Brain microvascular endothelial cell (primary cell): ENCODE measurements around the gene SLC46A3.

Experiments used
- DNase-seq: peaks from one replicate; pipeline ENCODE4 v3.0.0-alpha.2; 2020
- H3K27ac ChIP-seq: fragments of 250-450 bp; sonication (Bioruptor Pico); 2 replicates; pipeline ENCODE4 v1.5.1; 2020; ENCODE audit warnings: mild to moderate bottlenecking, moderate library complexity
- H3K27me3 ChIP-seq: fragments of 250-450 bp; sonication (Bioruptor Pico); replicated peaks from 2 replicates; pipeline ENCODE4 v1.5.1; 2020; ENCODE audit warnings: mild to moderate bottlenecking
- H3K36me3 ChIP-seq: fragments of 250-450 bp; sonication (Bioruptor Pico); replicated peaks from 2 replicates; pipeline ENCODE4 v1.5.1; 2020; ENCODE audit warnings: mild to moderate bottlenecking
- H3K4me3 ChIP-seq: 2 replicates; pipeline ENCODE4 v1.5.1; 2011; ENCODE audit warnings: low read depth, mild to moderate bottlenecking, control low read depth, low read length, moderate library complexity
- CTCF ChIP-seq: IDR thresholded peaks from 2 replicates; pipeline ENCODE4 v1.5.1; 2011; ENCODE audit warnings: low read depth, mild to moderate bottlenecking, moderate library complexity, low read length, control low read depth, inconsistent platforms; ENCODE audit errors: missing control alignments
- in situ Hi-C: cut with HindIII; loops from 2 replicates; pipeline ENCODE4 v1.10.0; 2017; ENCODE audit warnings: low sequenced_read_pairs, low pct_ligation_motif_present

The SLC46A3 gene

DNA sequence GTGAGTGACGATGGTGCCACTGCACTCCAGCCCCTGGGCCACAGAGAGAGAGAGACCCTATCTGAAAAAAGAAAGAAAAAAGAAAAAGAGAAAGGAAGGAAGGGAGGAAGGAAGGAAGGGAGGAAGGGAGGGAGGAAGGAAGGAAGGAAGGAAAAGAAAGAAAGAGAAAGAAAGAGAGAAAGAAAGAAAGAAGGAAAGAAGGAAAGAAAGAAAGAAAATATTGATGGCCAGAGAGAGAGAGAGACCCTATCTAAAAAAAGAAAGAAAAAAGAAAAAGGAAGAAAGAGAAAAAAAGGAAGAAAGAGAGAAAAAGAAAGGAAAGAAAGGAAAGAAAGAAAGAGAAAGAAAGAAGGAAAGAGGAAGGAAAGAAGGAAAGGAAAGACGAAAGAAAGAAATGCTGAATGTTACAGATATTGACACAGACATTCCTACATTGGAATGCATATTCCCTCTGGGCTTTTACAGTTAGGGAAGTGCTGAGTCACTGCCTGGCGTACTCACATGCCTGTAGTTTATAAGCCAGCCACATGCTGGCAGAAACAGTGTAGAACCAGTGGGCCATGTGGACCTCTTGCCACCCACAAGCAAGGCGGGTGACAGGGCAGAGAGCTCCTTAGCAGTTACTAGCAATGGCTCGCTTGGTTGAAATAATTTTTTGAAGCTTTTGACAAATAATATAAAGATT, 34.6 kb upstream of the SLC46A3 start:
- peak overlapping the region; percentile 40 for H3K27ac ChIP-seq
- DNase-seq = peak; percentile 91
- peak; percentile 41 for TF ChIP-seq CTCF
- no peaks in the 10 kb centered on the region for H3K36me3 ChIP-seq
- in situ Hi-C loops = no loop called here
- H3K27me3 ChIP-seq = no peaks in the 10 kb centered on the region
- no peak overlapping the region for H3K4me3 ChIP-seq

DNA sequence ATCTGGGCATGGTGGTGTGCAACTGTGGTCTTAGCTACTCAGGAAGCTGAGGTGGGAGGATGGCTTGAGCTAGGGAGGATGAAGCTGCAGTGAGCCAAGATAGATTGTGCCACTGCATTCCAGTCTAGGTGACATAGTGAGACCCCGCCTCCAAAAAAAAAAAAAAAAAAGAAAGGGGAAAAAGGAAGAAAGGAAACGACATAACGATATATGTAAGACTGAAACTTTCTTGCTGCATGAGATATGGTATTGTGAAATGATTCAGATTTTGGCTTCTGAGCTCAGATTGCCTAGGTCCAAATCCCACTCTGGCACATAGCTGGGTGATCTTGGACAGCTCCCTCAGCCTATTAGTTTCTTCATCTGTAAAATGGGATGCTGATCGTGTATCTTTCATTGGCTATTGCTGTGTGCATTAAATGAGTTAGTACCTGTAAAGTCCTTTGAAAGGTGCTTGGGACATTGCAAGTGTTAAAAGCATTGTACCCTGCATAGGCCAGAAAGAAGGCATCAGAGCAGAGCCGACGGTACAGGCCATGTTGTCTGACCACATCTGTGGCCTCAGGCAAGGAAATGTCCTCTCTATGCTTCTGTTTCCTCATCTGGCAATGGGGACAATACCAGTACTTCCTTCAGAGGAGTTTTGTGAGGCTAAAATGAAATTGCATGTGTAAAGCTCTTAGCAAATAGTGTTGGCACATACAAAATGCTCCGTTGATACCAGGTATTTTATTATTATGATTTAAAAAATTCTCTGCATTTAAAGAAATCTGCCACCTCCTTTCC, 32.6 kb upstream of the SLC46A3 start:
- no peaks in the 10 kb centered on the region for H3K36me3 ChIP-seq
- TF ChIP-seq CTCF = no peak
- in situ Hi-C loops = no loop called here
- no peaks in the 10 kb centered on the region for H3K27me3 ChIP-seq
- DNase-seq = no peak
- H3K4me3 ChIP-seq = no peak overlapping the region
- H3K27ac ChIP-seq = no peak overlapping the region

DNA sequence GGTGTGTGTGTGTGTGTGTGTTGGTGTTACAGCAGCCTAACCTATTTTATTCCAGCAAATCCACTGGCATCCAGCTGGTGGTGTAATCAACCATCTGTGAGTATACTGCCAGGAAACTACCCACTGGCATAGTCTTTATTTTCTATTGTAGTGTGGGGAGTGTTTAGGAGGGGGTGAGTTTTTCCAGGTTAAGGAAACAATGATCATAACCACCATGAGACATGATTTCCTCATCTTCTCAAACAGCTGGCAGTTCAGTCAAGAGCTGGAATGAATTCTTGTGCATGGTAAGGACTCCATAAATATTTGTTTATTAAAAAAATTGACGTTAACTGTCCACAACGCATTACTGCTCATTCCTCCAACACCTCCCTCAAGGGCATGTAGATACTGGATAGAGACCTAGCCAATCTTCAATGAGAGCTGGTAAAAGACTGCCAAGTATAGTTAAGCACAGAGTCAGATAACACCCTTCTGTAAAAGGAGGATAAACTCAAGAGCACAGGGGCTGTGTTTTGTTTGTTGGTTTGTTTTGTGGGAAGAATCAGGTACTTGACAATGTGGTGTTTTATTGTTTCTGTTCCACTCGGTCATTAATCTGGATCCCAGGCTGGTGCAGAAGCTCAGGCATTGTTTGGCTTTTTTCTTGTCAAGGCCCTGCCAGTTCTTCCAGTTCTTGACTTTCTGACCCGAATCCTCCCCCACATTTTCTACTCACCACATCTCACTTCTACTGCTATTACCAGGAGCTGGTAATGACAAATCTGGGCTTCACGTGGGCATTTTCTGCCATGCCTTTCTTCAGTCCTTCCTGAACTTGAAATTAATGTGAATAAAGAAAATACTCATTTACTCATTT, 31.6 kb upstream of the SLC46A3 start:
- DNase-seq = no peak
- in situ Hi-C loops = no loop called here
- no peaks in the 10 kb centered on the region for H3K27me3 ChIP-seq
- no peaks in the 10 kb centered on the region for H3K36me3 ChIP-seq
- no peak for TF ChIP-seq CTCF
- no peak overlapping the region for H3K27ac ChIP-seq
- H3K4me3 ChIP-seq = no peak overlapping the region

DNA sequence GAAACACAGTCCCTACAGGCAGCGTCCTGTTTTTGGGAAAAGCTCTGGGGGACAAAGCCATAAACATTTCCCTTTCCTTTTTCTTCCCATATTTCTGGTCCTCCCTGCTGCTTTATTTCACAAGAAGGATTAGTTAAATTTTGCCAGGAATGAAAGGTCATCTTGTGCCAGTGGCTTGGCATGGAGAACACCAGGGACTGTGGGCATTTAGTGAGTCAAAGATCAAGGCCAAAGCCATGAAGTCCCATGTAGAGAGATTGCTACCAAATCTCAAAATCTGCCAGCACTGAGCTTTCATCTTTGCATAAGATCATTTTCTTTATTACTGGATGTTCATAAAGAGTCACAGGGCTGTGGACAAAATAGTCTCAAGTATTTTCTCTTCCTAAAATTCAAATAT, 29.1 kb upstream of the SLC46A3 start:
- in situ Hi-C loops = no loop called here
- Histone ChIP-seq H3K27ac (no peak overlapping the region), H3K27me3 (no peaks in the 10 kb centered on the region), H3K4me3 (no peak overlapping the region), H3K36me3 (no peaks in the 10 kb centered on the region)
- DNase-seq = no peak
- TF ChIP-seq CTCF = no peak

GRCh38 chr13:28746287-28746612, 27.5 kb upstream of the SLC46A3 start:
- no peaks in the 10 kb centered on the region for H3K36me3 ChIP-seq
- in situ Hi-C loops = no loop called here
- DNase-seq = no peak
- no peak for TF ChIP-seq CTCF
- no peak overlapping the region for H3K4me3 ChIP-seq
- no peak overlapping the region for H3K27ac ChIP-seq
- H3K27me3 ChIP-seq = no peaks in the 10 kb centered on the region
